Fibroblast of peridontal ligament (primary cell): ENCODE results near the gene N4BP2L2.
A peak's percentile ranks its signal among the peaks of the same experiment; 100 is the strongest.
"Not testable (repeated sequence)": the region's sequence is repeated elsewhere in the genome, so short reads cannot be mapped to it uniquely, and the experiment has no call there.

Experiments
- DNase-seq: peaks from one replicate; pipeline ENCODE4 v3.0.0-alpha.2; 2010; ENCODE audit errors: extremely low read depth

N4BP2L2 gene

DNA sequence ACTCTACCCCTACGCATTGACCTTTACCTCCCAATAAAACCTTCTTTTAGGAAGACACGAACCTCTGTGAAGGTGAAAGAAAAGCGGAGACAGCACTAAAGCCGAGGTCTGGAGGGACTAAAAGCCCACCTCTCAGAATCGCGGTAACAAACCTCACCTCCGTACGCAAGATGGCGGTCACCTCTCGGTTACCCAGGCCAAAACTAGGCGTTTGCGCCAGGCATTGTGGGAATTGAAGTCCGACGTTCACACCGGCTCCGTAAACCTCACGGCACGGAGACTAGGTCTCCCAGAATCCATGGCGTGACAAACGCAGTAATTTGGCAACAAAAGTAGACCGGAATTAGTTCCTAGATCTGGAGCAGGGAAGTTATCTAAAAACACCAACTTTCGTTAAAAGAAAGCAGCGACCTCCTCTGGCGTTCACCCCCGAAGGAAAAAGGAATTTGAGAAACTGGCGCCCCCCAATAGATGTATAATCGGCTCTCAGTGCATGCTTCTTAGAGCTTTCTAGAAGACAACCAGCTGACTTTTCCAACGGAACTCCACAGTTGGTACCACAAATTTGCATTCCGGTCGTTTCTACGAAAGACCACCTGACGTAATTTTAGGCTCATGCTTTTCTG is at the start of gene N4BP2L2:
Gene N4BP2L2 (minus strand): TSS at position 175 of the 626 bp plus-strand sequence. CDS start 1,768 bp downstream, outside the sequence.
- peak; percentile 99 for DNase-seq

DNA sequence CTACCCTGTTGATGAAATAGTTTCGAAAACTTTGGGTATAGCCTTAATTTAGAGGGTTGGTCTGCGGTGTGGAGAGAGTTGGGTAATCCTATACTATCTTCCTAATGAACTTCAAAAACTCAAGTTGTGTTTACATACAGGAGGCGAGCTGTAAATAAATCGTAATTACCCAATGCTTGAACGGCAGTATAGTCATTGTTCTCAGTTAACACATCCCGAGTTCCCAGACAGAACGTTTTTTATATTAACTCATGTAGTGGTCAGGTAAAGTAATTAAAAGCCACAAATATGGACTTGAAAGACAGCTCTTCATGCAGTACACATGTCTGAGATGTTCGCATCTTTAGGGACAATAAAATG is 49.2 kb upstream of the N4BP2L2 start:
- DNase-seq, result peak; percentile 50

DNA sequence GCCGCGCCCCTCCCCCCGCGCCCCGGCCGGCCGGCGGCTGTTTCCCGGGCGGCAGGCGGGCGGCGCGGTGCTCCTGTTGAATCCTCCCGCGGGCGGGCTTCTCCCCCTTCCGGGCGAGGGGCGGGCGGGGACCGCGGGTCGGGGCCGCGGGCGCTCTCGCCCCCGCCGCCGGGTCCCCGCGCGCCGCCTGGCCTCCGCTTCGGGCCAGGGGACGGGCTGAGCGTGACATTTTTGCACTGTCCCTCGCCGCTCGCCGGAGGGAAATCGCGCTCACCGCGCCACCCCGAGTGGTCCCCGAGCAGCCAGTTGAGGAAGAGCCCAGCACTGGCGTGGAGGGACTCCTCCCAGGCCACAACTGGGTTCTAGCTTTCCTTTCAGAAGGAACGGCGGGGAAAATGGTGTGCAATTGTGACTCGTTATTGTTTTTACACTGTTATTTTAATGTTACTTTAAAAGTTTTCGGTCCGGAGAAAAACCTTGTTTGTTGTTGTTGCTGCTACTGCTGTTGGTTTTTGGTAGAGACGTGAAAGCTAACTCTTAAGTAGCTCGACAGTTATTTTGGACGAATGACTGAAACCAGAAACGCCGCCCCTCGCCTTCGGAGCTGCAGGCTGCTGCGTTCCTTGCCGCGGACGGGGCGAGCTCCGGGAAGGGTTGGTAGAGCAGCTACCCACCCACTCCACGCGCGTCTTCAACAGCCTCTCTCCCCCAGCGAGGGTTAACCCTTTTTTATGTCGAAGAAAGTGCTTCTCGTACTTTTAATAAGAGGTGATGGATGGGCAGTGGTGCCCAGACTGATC is 48.6 kb upstream of the N4BP2L2 start:
- peak; percentile 70 for DNase-seq

DNA sequence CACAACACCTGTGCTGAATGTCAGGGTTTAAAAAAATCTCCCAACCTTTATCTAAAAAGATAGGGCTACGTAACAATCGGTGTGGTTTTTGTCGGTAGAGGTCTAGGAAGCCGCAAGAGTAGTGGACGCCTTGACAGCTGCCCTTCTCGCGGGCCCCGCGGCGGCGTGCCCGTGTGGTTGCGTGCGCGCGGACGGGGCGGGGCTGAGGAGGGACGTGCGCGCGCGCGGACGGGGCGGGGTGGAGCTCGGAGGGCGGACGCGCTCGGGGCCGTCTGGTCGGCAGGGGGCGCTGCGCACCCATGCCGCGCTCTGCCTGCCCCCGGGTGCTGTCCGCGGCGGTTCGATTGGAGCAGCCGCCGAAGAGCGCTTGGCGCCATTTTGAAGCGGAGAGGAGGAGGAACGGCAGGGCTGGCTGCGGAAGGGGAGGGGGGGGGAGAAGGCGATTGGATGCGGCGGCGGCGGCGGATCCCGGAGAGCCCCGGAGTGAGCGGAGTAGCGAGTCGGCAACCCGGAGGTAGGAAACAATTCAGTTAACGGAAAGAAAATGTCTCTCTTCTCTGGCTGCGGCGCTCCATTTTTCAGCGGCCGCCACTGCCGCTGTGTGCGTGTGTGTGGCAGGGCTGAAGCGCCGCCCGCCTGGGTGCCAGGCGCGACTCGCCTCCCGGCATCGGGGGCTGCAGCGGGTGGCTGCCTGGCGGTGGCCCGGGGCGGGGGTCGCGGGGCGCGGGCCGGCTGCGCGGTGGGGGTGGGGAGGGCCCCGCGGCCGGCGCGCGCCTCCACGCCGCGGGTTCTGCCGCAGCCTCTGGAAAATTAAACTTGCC is 47.7 kb upstream of the N4BP2L2 start, which contains the start of gene PDS5B:
Gene PDS5B (plus strand): TSS at position 373 of the 821 bp plus-strand sequence. CDS start 62,321 bp downstream, outside the sequence.
- peak; percentile 89 for DNase-seq

DNA sequence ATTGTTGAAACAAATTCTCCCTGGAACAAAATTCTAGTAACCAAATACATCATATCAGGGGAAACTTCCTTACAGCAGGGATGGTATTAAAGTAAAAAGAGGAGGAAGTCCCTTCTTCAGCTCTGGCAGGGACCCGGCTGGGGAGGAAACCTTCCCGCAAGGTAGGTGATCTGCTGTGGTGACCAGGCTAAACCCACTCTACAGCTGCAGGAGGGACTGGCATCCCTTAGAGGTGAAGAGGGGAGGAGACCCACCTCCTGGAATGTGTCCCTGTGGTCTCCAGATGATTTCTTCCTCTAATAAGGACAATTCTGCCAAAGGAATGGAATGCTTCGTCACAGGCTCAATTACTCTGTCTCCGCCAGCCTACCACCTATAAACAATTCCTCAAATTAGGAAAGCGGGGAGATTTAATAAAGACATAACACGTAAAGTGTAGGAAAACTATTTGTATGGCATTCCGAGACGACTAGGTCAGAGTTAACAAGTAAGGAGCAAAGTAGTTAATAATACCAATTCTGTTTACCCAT is 47.0 kb upstream of the N4BP2L2 start:
- DNase-seq, result no peak

DNA sequence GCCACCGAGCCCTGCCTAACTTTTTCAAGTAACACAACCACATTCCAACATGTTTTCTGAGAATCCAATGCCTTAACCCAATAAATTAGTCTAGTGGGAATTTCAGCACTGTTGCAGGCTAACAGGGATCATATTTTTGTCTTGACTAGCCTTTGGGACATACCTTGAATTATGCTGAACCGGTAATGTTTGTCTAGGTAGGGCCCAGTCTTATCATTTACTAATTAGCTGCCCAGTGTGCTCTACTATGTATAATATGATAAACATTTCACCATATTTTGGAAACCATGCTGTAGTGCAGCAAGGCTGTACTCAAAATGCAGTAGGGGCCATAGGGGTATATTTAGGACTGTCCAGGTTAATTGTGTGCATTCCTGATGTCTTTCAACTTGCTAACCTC is 44.4 kb upstream of the N4BP2L2 start:
- DNase-seq, result no peak

DNA sequence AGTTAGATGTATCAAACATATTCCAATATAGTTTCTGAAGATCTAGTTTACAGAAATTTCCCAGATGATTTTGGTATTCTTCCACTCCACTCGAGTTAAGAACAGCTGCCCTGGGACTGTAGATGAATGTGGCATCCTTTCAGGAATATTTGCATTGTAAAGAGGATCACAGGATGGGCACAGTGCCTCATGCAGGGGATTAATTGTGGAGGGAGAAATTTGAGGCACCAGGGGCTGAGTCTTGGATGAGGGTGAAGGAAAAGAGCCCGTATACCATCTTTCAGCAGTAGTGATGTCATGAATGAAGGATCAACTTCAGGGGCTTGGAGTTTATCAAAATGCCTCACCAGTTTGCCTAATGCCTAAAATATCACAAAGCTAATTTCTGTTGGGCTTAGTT is 43.7 kb upstream of the N4BP2L2 start:
- no peak for DNase-seq

DNA sequence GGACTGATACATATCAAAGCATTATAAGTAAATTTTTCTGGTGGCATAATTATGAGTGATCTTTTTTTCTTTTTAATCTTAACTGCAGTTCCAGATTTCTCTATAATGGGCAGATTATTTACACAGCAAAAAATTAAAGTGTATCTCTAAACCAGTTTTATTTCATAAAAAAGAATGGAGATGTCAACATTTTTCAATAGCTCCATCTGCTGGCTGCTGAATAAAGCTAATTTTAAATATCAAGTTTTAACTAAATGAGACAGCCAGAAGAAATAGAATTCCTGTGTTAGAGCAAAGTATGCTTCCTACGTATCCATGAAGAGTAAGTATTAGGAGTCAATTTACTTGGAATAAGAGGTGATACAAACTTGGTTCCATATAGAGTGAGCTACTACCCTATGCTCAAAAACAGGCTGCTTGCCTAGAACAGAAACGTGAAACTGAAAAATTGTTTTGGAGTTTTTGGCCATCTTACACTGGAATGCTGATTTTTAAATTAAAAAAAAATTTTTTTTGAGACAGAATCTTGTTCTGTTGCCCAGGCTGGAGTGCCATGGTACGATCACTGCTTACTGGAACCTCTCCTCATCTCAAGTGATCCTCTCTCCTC is 42.7 kb upstream of the N4BP2L2 start:
- peak; percentile 70 for DNase-seq

DNA sequence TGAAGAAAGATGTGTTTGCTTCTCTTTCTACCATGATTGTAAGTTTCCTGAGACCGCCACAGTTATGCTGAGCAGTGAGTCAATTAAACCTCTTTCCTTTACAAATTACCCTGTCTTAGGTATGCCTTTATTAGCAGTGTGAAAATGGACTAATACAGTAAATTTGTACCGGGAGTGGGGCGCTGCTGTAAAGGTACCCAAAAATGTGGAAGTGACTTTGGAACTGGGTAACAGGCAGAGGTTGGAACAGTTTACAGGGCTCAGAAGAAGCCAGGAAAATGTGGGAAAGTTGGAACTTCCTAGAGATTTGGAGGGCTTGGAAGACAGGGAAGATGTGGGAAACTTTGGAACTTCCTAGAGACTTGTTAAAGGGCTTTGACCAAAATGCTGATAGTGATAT is 38.4 kb upstream of the N4BP2L2 start:
- DNase-seq, result no peak

DNA sequence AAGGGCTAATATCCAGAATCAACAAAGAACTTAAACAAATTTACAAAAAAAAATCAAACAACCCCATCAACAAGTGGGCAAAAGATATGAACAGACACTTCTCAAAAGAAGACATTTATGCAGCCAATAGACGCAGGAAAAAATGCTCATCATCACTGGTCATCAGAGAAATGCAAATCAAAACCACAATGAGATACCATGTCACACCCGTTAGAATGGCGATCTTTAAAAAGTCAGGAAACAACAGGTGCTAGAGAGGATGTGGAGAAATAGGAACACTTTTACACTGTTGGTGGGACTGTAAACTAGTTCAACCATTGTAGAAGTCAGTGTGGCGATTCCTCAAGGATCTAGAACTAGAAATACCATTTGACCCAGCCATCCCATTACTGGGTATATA is 37.1 kb upstream of the N4BP2L2 start:
- DNase-seq, result not testable (repeated sequence)

DNA sequence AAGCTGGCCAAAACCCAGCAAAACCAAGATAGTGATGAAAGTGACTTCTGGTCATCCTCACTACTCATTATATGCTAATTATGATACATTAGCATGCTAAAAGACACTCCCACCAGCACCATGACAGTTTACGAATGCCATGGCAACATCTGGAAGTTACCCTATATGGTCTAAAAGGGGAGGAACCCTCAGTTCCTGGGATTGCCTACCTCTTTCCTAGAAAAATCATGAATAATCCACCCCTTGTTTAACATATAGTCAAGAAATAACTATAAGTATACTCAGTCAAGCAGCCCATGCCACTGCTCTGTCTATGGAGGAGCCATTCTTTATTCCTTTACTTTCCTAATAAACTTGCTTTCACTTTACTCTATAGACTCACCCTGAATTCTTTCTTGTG is 22.2 kb upstream of the N4BP2L2 start:
- DNase-seq, result not testable (repeated sequence)

DNA sequence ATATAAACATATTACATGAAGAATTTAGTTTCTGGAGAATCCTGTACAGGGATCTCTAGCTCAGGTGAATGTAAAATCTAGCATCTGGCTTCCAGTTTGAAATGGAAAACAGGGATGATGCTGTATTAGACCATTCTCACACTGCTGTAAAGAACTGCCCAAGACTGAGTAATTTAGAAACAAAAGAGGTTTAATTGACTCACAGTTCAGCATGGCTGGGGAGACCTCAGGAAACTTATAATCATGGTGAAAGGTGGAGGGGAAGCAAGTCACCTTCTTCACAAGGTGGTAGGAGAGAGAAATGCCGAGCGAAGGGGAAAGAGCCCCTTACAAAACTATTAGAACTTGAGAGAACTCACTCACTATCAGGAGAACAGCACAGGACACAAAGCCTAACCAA is 17.0 kb upstream of the N4BP2L2 start:
- DNase-seq, result no peak

DNA sequence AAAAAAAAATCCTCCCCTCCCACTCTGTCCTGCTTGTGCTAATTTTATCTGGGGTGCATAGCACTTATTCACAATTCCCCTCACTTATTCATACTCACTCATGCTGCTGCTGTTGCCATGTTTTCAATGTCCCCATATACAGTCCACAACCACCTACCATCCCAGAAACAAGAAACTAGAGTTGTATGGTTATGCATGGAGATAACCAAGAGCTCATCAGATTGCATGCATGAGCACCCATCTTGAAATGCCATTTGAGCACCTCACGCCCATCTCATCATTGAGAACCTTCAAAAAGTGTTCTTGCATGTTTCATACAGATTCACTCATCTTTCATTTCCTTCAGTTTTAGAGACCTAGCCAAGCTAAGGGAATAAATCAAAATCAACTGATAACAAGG is 15.1 kb upstream of the N4BP2L2 start:
- DNase-seq, result no peak

DNA sequence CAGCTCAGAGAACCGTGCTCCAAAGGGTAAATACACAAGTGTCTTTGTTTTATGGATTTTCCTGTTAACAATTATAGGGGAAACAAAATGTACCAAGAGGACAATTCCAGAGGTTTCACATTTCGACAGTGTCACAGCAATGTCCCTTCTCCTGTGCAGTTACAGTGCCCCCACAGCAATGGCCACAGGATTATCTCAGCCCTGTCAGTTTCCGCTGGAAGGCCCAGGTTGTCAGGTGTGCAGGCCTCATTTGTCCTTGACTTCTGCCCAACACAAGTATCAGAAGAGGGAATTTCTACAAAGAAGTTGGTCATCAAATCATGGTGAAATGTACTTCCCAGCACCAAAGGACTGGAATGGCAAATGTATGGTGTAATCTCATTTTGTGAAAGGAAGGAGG is 11.2 kb upstream of the N4BP2L2 start:
- DNase-seq, result no peak

DNA sequence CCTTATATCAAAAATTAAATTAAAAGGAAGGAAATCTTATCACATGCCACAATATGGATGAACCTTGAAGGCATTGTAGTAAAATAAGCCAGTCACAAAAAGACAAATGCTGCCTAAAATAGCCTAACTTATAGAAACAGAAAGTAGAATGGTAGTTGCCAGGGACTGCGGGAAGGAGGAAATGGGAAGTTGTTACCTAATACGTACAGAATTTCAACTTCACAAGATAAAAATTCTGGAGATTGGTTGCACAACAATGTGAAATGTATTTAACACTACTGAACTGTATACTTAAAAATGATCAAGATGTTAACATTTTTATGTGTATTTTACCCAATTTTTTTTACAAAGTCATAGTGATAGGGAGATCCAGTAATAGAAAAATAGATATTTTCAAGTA is 10.2 kb upstream of the N4BP2L2 start:
- DNase-seq, result peak; percentile 8

DNA sequence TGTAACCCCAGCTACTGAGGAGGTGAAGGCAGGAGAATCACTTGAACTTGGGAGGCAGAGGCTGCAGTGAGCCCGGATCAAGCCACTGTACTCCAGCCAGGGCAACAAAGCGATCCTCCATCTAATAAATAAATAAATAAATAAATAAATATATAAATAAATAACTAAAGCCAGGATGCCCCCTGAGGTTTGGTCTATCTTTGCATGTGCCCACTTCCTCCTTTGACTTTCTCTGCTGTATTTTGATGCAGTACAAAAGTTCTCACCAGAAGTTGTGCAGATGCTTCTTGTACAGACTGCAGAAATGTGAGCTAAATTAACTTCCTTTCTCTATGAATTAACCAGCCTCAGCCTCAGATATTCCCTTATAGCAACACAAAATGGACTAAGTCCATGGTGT is 6.5 kb upstream of the N4BP2L2 start:
- no peak for DNase-seq

DNA sequence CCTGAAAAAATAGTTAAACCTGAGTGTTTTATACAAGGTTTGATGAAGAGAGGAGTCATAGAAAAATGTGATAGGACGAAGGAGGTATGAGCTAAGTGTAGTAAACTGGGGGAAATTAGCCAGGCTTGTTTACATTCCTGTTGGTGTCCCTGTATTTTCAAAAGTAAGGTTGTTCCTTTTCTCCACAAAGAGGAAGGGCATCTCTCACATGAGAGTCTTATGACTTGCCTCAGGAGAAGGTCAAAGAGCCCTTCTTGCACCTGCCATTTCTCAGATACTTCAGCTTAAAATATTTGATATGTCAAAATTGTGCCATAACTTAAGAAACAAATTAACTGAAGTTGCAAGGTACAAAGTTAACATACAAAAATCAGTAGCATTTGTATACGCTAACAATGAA is 3.6 kb upstream of the N4BP2L2 start:
- no peak for DNase-seq

DNA sequence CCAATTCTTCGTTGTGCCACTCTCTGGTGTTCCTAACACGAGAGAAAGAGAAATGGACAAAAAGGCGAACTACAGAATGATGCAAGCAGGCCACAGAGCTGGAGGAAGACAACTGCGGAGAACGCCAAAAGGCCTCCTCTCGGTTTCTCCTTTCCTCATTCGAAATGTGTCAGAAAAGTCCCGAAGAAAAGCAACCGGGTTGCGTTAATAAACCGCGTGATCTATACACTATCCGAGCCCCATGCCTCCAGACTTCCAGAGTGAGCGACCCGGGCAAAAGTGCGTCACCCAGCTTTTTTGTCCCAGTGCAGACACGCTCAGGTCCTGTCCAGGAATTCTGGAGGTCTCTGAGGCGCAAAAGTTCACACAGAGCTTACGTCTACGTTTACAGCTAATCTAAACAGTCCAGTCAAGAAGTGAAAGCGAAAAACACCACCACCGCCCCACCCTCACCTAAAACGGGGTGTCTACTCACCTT is 413 bp downstream of the N4BP2L2 start:
- peak; percentile 57 for DNase-seq

DNA sequence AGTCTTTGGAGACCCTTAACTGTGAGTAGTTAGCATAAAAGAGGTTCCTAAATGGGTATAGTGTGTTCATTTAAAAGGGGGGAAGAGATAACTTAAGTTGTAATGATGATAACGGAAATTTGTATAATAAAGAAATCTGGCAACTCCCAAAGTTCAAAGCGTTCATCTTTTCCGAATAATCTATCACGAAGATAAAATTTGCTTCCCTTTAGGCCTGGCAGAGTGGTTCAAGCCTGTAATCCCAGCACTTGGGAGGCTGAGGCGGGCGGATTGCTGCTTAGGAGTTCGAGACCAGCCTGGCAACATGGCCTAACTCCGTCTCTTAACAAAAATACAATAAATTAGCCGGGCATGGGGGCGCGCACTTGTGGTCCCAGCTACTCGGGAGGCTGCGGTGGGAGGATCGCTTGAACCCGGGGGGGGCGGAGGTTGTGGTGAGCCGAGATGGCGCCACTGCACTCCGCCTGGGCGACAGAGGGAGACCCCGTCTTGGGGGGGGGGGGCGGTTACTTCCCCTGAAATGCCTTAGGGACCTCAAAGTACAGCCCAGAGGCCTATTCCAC is 934 bp downstream of the N4BP2L2 start:
- peak; percentile 20 for DNase-seq

DNA sequence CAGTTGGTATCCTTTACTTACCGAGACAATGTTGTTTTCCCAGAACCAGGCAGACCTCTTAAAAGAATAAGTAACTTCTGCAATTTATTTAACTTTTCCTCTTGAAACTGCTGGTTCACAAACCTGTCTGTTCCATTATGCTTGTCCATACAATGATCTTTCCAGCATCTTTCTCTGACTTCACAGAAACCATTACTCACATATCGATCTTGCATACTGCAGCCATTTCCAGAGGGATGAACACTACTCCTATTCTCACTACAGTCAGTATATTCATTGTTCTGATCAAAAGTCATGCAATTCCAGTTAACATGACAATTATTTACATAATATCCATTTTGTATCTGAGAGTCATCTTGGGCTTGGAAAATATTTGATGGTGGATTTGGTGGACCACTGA is 2.8 kb downstream of the N4BP2L2 start:
- no peak for DNase-seq

DNA sequence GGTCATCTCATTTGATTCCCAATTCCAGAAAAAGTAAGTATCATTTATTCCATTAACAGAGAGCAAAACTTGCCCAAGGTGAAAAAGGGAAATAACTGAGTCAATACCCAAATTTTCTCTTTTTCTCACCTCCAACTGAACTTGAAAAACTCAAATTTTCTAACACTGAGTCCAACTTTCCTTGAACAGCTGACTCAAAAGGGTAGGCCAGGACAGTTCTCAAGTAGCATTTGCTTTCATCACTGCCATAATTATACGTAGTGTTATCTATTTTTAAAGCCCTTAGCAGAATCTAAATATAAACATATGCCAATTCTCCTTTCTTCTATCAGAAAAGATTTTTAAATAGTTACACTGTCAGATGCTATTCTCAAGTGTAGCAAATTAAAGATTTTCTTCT is 3.5 kb downstream of the N4BP2L2 start:
- no peak for DNase-seq
